ENCODE measurements around the gene ARHGAP44.

The ARHGAP44 gene

DNA sequence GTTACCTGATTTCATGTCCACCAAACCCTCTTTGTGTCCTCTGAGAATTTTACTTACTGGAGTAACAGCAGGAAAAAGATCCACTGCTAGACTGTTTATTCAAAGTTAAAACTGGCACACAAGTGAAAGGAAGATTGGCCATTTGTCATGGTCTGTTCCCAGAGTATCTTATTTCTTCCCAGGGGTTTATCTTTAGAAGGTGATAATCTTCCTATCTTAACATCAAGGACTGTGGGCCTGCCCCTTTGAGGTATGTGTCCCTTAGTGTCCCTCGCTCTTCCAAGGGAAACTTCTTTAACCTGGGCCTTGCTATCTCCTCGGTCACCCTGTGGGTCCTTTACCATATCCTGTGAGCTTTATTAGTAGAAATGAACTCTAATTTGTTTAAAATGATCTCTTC is 49.7 kb downstream of the ARHGAP44 start:
- no peak overlapping the region for H3K4me3 ChIP-seq (ENCODE audit: low read depth, low read length)
- TF ChIP-seq, protein P1, sequence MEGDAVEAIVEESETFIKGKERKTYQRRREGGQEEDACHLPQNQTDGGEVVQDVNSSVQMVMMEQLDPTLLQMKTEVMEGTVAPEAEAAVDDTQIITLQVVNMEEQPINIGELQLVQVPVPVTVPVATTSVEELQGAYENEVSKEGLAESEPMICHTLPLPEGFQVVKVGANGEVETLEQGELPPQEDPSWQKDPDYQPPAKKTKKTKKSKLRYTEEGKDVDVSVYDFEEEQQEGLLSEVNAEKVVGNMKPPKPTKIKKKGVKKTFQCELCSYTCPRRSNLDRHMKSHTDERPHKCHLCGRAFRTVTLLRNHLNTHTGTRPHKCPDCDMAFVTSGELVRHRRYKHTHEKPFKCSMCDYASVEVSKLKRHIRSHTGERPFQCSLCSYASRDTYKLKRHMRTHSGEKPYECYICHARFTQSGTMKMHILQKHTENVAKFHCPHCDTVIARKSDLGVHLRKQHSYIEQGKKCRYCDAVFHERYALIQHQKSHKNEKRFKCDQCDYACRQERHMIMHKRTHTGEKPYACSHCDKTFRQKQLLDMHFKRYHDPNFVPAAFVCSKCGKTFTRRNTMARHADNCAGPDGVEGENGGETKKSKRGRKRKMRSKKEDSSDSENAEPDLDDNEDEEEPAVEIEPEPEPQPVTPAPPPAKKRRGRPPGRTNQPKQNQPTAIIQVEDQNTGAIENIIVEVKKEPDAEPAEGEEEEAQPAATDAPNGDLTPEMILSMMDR (IDR thresholded peaks at IDR 0.05; ENCODE audit: borderline replicate concordance, insufficient read depth, low read depth, low read length) = no peak

DNA sequence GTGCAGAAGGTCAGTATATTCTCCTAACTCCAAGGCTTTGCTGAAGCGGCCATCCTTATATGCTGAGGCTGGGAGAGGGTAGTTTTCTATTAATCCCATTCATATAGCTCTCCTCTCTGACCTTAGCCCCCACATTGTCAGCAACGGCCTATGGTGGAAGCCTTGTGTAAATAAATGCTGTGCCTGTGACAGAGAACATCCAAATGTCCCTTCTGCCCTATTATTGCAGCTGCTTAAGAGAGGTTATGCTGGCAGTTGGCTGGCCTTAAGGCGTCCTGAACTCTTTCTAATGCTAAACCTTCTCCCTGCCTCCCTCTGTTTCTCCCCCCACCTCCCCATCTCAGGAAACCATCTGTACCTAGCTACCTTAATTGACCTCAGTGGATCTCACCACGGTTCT is 53.6 kb downstream of the ARHGAP44 start:
- TF ChIP-seq, protein P1 (IDR thresholded peaks at IDR 0.05; ENCODE audit: borderline replicate concordance, insufficient read depth, low read depth, low read length) = no peak
- H3K4me3 ChIP-seq (ENCODE audit: low read depth, low read length) = no peak overlapping the region

DNA sequence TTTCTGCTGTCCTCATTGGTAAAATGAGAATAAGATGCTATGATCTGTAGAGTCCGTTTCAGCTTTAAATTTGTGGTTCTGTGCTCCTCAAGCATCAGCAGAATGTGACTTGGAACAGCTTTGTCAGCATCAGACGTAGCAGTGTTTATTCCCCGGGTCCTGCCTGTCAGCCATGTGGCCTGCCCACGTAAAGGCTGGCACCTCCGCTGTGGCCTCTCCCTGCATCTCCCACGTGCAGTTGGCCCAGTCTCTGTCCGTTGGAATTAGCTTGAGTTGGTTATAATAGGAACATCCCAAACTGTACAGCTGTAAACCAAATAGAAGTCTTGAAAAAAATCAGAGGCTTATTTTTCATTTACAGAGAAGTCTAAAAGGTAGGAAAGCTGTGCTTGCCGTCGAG is 61.7 kb downstream of the ARHGAP44 start:
- TF ChIP-seq, protein P1 (IDR thresholded peaks at IDR 0.05; ENCODE audit: borderline replicate concordance, insufficient read depth, low read depth, low read length) = no peak

DNA sequence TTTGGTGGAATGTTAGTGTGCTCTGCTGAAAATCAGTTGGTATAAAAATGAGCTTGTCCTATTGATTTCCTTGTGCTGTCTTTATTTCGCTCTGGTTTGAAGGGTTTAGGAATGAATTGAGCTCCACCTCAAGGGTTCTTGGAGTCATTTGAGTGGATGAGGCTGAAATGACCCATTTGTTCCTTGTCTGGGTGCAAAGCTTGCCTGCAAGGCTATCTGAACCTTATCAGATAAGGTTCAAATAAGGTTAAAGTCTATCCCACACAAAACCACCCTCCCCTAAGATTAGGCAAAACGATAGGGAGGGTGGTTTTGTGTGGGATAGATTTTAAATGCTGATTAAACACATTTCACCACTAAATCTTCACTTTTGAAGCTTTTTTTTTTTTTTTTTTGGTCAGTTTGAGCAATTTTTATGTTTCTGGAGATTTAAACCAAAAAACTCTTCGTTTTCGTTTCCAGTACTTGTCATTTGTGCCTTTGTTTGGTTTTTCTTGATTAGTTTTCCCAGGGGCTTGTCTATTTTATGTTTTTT is 62.7 kb downstream of the ARHGAP44 start:
- TF ChIP-seq, protein P1 (IDR thresholded peaks at IDR 0.05; ENCODE audit: borderline replicate concordance, insufficient read depth, low read depth, low read length) = no peak
- no peak overlapping the region for H3K4me3 ChIP-seq (ENCODE audit: low read depth, low read length)

More for the DNA sequence above, 61.7 kb downstream of the ARHGAP44 start:
- H3K4me3 ChIP-seq (ENCODE audit: low read depth, low read length) = no peak overlapping the region

DNA sequence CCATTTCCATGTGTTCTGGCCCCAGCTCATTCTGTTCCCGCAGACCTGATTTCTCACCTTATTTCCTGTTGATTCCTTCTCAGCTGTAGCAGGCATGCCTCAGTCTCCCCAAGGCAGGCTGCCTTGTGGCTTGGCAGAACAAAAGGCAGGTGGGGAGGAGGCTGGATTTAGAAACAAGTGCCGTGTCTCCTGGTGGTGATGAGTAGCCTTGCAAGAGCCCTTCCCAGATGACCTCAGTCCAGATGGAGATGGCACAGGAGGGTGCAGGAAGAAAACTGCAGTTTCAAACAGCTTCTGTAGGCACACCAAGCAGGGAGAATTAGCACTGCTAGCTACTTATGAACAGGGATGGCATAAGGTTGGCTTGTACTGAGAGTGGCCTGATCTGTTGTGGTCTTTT is 64.6 kb downstream of the ARHGAP44 start:
- TF ChIP-seq, protein P1 (IDR thresholded peaks at IDR 0.05; ENCODE audit: borderline replicate concordance, insufficient read depth, low read depth, low read length) = no peak
- H3K4me3 ChIP-seq (ENCODE audit: low read depth, low read length) = no peak overlapping the region

DNA sequence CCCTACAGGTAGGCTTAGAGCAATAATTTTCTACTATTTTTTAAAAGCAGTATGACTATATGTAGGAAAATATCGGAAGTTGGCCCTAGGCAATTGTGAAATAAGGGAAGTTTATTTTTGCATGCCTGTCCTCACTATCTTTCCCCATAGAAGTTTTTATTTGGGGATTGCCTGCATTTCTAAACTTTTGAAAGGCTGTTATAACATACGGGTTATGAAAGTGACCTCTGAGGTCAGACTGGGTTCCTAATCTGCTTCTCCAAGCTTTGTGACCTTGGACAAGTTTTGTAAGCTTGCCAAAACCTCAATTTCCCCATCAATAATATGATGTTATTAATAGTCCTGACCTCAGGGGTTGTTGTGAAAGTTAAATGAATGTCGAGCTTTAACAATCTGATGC is 67.1 kb downstream of the ARHGAP44 start:
- H3K4me3 ChIP-seq (ENCODE audit: low read depth, low read length) = no peak overlapping the region
- TF ChIP-seq, protein P1 (IDR thresholded peaks at IDR 0.05; ENCODE audit: borderline replicate concordance, insufficient read depth, low read depth, low read length) = no peak

DNA sequence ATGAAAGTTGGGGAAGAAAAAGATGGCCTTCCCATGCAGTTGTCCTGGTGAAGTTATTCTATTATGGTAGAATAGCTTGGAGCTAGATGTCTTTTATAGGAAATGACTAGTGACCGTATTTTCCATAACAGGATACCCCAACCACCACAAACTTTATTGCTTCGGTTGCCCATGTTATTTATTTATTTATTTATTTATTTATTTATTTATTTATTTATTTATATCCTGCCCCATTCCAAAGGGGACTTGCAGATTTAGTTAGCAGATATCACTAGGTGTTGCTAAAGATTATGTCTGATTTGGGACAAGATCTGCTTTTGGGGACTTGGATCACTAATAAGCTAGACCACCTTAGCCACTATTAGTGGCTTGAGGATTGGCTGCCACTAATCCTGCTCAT is 68.3 kb downstream of the ARHGAP44 start:
- TF ChIP-seq, protein P1 (IDR thresholded peaks at IDR 0.05; ENCODE audit: borderline replicate concordance, insufficient read depth, low read depth, low read length) = no peak
- H3K4me3 ChIP-seq (ENCODE audit: low read depth, low read length) = no peak overlapping the region
